HG02870 (cell line): Measurements from ENCODE around the gene RHOXF2B.
"Not testable (repeated sequence)": the region's sequence is repeated elsewhere in the genome, so short reads cannot be mapped to it uniquely, and the experiment has no call there.

Source experiments
- ATAC-seq: cut with Tn5 transposase; IDR thresholded peaks from one replicate; pipeline ENCODE4 v1.9.1; 2021; ENCODE audit warnings: mild to moderate bottlenecking, moderate library complexity; ENCODE audit not compliant: unreplicated experiment

The RHOXF2B gene

DNA sequence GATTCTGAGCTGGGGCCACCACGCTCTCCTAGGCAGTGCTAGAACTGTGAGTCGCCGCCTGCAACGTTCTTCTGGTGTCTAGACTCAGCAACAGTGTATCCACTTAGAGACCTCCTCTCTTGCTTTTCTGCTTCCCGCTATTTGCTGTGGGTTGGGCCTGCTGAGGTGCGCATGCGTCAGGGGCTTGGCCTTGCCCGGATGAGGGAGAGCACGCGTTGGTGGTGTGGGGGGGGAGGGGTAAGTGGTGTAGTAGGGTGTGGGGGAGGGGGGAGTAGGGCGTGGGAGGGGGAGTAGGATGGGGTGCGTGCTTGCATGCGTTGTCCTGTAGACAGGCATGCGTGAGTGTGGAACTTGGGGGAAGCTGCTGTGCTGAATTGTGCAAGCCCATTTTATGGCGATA lies at the start of gene RHOXF2B:
Gene RHOXF2B (minus strand): TSS at position 101 of the 400 bp plus-strand sequence. CDS start 138 bp downstream, outside the sequence.
- not testable (repeated sequence) for ATAC-seq

DNA sequence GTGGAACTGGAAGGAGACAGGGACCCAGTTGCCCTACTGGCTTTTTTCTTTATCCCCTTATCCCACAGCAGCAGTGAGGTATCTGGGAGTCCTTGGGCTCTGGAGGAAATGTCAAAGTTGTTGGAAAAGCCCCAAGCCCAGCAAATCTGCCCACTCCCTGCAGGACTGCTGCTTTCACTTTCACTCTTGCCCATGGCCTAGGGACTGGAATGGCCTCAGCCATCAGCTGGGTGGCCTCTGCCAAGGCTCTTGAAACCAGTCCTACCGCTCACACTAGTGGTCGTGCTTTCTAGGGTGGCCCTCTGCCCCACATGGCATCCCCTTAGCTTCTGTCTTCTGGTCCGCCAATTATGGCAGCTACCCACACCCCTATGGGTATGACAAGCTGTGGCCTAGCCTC lies 48.0 kb upstream of the RHOXF2B start:
- ATAC-seq, result no peak

DNA sequence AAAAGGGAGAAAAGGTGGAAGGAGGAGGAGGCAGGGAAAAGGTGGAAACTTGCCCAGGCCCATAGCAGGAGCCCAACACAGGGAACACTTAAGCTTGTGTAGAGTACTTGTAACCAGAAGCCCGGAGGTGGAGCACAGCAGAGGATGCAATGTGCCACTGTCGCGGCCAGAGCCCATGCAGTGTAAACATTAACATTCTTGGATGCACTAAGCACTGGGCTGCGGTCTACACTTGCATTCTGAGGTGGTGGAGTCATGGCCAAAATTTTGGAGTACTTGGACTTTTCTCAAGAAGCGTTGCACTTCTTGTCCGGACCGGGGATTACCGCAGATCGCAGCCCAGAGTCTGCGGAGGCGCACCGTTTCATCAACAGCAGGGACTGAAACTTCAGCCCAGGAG lies 42.7 kb upstream of the RHOXF2B start:
- ATAC-seq, result no peak

DNA sequence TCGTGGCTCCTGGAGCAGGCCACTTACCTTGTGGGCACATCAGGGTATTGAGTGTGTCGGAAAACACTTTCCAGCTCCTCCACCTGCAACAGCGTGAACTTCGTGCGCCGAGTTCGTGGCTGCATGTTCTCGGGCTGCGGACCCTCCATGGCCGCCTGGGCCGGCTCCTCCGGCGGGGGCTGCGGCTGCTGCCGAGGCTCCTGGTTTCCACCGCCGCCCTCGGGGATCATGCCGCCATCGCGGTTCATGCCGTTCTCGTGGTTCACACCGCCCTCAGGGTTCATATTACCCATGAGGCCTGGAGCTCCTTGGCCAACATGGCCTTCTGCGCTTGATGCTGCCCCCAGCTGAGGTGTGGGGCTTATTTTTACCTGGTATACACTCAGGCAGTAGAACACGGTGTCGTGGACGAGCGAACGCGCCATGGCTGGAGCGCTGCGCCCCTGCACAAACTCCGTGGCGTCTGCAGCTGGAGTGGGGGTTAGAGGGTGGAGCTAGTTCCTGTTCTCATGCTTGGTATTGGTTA lies 38.0 kb upstream of the RHOXF2B start, which contains the start of gene RHOXF1:
Gene RHOXF1 (minus strand): TSS at position 476 of the 526 bp plus-strand sequence. CDS start 51 bp downstream, at position 425.
- ATAC-seq, result no peak

DNA sequence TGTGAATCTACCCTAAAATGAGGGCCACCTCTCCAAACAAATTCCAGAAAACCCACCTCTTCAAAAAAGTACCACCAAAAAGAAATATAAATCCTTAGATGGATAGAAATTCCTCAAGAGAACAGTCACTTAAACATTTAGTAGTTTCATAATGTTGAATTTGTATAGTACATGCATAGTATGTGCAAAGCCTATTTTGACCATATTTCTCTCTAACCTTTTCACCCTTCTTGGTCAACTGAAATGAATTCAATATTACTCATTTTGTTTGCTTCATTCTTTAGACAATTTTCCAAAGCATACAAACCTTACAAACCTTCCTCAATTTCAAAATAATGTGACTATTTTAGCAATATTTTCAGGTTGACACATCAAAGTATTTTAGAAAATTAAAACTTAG lies 34.1 kb upstream of the RHOXF2B start:
- ATAC-seq, result no peak

DNA sequence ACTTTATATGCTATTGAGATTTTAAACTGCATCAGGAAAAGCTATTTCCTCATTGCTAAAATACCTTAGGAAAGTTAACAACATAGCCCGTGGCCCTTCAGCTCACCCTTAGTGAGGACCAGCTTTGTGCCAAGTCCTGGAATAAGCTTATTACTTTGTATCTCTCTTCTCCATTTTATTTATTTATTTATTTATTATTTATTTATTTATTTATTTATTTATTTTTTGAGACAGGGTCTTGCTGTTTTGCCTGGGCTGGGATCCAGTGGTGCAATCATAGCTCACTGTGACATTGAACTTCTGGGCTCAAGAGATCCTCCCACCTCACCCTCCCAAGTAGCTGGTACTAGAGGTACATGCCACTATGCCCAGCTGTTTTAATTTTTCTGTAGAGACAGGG lies 31.9 kb upstream of the RHOXF2B start:
- ATAC-seq, result no peak

DNA sequence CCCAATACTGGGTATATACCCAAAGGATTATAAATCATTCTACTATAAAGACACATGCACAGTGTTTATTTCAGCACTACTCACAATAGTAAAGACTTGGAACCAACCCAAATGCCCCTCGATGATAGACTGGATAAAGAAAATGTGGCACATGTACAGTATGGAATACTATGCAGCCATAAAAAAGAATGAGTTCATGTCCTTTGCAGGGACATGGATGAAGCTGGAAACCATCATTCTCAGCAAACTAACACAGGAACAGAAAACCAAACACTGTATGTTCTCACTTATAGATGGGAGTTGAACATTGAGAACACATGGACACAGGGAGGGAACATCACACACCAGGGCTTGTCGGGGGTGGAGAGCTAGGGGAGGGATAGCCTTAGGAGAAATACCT lies 27.2 kb upstream of the RHOXF2B start:
- not testable (repeated sequence) for ATAC-seq

DNA sequence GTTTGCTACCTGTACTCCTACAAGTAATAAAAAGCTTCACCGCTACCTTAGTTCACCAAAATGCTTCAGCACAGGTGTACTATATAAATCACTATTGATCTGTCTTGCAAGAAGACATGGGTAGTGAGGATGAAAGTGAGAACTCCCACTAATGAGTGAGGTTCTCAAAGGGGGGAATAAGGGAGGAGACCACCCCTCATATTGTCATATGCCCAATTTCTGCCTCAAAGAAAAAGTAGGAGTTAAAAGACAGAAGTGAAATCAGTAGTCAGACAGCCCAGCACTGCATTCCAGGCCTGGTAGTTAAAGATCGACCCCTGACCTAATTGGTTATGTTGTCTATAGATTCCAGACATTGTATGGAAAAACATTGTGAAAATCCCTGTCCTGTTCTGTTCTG lies 23.6 kb upstream of the RHOXF2B start:
- ATAC-seq, result not testable (repeated sequence)

DNA sequence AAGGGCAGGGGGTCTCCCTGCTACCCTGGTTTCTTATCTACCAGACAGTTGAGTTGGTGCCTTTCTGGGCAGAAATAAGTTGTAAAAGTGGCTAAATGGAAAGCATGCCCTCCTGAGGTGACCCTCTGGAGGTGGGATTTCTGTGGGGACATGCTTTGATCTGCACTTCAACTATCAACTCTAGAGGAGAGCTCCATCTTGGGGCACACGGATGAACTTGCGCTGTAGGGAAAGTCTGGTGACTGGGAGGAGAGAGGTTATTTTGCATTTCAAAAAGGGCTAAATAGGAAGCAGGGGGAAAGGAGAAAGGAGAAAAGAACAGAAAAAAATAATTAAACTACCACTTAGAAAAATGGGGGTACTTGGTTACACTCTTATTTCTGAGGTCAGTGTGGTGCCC lies 12.7 kb upstream of the RHOXF2B start:
- ATAC-seq, result no peak

DNA sequence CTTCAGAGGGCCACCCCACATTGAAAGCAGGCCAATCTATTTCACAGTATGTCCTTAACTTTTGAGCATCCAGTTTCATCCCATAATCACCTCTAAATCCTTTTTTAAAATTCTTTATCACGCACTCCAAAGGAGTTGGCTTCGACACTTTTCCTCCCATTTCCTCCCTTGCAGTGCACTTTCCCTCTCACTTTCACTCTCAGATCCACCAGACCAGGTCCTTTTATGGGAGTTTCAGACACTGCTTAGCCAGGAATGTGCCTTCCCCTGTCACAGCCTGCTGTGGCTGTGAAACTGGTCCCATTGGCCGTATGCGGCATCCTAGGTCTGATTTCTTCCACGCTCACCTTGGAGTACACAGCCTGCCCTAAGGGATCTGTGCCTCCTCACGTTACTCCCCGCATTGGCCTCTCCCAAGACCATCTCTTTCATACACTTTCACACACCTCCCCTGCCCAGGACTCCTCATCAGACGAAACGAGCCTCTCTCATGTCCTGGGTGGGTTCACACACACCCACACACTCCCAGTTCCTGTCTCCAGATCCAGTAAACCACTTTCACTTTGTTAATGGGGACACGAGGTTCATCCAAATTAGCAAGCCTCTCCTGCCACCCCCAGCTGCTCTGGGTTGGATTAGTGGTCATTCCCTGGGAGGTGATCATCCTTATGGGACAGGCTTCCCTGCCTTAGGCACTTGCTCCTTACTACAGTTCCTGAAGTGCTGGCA lies 10.0 kb upstream of the RHOXF2B start:
- no peak for ATAC-seq

DNA sequence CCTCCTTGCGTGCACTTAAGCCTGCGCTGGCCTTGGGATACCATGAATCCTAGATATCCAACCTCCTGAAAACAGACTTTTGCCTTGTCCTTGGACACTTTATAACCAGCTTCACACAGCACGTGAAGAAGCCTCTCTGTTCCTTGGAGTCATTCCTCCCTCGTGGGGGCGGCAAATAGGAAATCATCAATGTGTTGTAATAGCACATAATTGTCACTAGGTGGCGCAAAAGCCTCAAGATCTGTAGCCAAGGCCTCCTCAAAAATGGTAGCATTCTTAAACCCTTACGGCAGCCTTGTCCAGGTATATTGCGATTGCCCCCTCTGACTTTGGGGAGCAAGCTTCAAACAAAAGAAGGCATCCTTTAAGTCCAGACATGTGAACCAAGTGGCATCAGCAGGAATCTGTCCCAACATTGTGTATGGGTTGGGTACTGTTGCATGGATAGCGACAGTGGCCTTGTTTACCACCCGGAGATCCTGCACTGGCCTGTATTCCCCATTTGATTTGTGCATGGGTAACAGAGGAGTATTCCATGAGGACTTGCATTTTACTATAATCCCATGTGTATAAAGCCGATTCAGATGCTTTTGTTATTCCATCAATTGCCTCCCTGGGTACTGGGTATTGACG lies 8.2 kb upstream of the RHOXF2B start:
- ATAC-seq, result not testable (repeated sequence)

DNA sequence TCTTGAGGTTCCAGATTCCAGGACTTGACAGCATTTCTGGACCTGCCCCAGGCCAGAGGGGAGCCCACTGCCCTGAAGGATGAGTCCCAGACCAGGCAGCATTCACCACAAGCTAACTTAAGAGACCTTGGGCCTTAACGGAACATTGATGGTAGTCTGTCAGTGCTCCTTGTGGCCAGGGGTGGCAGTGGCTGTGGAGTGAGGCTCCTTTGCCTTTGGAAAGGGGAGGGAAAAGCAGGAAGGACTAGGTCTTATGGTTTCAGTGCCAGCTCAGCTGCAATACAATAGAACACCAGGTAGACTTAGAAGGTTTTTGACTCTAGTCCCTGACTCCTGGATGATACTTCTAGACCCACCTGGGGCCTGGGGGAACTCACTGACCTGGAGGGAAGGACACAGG lies 11.3 kb downstream of the RHOXF2B start:
- not testable (repeated sequence) for ATAC-seq

DNA sequence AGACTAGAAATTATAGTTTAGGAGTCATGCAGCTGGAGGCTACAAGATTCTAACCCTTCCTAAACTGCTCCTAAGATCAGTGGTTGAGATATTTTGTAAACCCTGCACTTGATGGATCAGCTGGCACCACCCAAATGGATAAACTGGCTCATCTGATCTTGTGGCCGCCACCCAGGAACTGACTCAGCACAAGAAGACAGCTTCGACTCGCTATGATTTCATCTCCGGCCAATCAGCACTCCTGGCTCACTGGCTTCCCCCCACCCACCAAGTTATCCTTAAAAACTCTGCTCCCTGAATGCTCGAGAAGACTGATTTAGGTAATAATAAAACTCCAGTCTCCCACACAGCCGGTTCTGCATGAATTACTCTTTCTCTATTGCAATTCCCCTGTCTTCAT lies 34.8 kb downstream of the RHOXF2B start:
- not testable (repeated sequence) for ATAC-seq

DNA sequence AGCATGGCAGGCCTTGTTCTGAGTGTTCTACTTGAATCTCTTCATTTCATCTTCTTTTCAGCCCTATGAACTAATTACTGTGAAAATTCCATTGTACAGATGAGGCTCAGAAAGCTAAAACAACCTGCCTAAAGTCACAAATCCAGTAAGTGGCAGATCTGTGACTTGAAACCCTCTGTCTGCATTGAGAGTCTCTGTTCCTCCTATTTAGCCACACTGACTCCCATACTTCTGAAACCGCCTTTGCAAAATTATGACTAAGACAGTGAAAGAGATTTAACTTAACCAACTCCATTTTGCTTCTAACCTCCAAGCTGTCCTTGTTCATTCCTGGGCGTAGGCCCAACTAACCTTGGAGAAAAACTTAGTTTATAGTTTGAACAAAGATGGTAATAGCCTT lies 35.2 kb downstream of the RHOXF2B start:
- ATAC-seq, result peak; percentile 93

DNA sequence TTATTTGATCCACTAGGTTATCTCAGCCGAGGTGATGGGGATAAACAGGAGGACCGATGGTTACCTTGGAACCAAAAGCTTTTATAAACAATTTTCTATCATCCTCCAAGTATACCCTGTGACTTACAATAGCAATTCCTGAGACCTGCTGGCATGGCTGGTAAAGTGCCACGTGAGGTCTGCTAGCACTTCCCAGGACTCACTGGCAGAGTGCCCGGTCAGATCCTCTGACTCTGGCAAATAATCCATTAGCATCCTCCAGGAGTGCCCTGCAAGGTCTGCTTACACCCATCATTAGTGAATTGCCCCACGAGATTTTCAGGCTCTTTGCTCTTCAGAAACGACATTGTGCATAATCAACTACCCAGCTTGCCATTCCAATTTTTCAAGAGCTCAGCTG lies 37.3 kb downstream of the RHOXF2B start:
- ATAC-seq, result not testable (repeated sequence)

DNA sequence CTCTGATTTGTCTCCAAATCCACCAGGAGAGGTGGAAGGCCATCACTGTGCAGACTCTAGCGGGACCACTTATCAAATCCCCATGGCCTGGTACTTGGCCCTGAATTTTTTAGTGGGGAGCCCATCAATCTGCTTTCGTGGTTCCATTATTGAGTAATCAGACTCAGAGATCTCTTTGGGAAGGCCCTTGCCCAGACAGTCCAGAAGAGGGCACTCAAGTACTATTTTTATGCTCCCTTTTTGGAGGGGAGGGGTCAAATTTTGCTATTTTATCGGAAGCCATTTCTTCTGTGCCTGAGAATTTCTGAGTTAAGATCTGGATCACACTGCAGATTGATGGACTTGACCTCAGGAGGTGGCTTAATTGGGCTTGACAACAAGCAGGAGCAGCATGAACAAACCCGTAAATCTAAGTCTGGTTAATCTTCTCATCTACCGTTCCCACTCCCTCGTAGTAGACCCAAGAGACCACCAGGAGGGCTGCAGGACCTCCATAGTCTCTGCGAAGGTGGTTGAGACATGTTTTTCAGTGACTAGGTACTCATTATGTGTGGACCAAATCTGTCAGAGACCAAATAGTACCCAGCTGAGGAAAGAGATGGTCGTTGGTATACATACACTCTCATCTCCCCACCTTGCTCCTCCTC lies 38.3 kb downstream of the RHOXF2B start:
- not testable (repeated sequence) for ATAC-seq

DNA sequence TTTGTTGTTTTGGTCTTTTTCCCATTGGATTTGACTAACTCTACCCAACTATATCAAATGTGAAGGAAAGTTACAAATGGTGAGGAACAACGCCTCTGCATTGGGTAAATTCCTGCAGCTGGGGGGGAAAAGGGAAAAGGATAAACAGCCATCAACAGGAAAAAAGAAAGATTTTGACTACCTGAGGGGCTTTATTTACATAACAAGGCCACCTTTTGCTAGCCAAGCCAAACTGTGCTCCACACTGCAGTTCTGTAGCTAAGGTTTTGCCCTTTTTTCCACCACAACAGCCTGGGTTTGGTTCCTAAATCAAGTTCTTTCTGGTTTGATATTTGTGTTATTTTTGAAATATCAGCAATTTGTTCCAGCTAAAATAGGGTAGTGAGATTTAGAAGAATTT lies 40.8 kb downstream of the RHOXF2B start:
- no peak for ATAC-seq

DNA sequence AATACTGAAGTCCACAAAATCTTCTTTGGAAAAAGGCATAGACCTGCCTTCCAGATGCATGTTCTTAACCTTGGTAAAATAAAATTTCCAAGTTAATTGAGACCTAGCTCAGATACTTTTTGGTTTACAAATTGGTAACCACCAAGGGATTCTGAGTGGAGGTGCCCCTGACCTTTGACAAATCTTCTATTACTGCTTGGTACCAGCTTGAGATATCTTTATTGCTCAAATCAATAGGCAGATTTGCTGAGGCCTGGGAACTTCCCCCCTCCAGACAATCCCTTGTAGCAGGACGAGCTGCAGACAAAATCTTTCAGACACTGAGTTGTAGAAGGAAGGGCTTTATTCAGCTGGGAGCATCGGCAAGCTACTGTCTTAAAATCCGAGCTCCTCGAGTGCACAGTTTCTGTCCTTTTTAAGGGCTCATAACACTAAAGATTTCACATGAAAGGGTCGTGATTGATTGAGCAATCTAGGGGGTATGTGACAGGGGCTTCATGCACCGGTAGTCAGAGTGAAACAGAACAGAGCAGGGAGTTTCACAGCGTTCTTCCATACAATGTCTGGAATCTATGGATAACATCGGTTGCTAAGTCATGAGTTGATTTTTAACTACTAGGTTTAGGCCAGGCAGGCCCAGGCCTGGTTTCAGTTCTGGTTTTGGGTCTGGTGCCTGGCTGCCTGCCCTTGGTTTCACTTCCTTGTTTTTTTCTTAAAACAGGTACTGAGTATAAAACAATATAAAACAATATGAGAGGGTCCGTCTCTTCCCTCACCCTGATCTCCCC lies 41.8 kb downstream of the RHOXF2B start:
- ATAC-seq, result peak; percentile 84

DNA sequence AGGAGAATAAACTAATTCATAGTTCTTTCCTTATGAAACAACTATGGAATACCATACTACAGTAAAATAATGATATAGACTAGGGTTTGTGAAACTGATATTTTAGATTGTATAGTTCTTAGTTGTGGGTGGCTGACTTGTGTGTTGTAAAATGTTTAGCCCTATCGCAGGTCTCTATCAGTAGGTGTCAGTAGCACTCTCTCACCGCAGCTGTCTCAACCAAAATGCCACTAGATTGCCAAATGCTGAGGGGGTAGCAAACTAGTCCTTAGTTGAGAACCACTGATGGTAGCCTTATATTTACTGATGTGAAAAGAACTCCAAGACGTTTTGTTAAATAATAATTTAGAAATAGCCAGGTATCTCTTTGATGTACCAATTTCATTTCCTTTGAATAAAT lies 48.1 kb downstream of the RHOXF2B start:
- no peak for ATAC-seq

DNA sequence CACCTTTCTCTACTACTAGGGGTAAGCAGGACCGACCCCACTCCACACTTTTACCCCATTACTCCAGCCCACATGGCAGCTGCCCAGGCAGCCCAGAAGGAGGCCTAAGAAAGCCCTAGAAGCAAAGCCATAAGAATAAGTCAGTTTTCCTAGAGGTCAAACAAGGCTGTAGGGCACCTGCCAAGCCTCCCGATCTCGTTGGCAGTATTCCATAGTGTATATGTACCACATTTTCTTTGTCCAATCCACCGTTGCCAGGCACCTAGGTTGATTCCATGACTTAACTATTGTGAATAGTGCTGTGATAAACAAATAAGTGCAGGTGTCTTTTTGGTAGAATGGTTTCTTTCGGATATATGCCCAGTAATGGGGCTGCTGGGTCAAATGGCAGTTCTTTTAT lies 54.2 kb downstream of the RHOXF2B start:
- no peak for ATAC-seq

DNA sequence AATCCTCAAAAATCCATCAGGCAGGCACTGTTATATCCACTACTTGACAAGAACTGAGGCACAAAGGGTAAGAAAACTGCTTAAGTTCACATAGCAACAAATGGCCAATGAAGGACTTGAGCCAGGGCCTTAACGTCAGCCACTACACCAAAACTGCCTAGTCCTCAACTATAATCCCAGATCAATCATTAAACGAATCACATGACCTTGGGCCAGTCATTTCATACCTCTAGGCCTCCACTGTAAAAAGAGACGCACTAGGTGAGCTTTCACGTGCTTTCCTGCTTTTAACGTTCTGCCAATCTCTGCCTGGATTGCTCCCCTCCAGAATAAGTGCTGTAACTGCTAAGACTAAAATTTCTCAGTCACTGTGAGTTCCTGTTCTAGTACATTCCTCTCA lies 54.7 kb downstream of the RHOXF2B start:
- no peak for ATAC-seq
